Natural killer cell (primary cell): ENCODE measurements around the gene TCF21. TPM values are rescaled to one million over a fixed set of nuclear protein-coding genes. Genes with fewer than 3 reads are reported as not detected.

ENCODE experiments used
- ATAC-seq, 3 donors: fragments of 150-1000 bp in 2 of 3; fragments of 200-7000 bp in 1 of 3; cut with Tn5 transposase; 1 replicate in 1 of 3; 2 replicates in 2 of 3; pipeline ENCODE4 v1.10.0; 2021; ENCODE audit warnings: mild to moderate bottlenecking in 2 of 3, moderate library complexity in 2 of 3
- DNase-seq, 2 donors: peaks; one replicate each; pipeline versions ENCODE4 v3.0.0 to v3.0.0-alpha.2; 2013 to 2021; ENCODE audit warnings: mixed read lengths in 1 of 2
- H3K27ac ChIP-seq: one replicate; pipeline ENCODE4 v1.5.1; 2013; ENCODE audit warnings: mild to moderate bottlenecking, low read length
- H3K27me3 ChIP-seq: one replicate; pipeline ENCODE4 v1.6.1; 2013; ENCODE audit warnings: low read length; ENCODE audit not compliant: control insufficient read depth, insufficient read depth
- H3K36me3 ChIP-seq: one replicate; pipeline ENCODE4 v1.6.1; 2013; ENCODE audit warnings: low read length; ENCODE audit not compliant: control insufficient read depth, insufficient read depth
- H3K4me1 ChIP-seq: one replicate; pipeline ENCODE4 v1.6.1; 2013; ENCODE audit warnings: low read length; ENCODE audit not compliant: control insufficient read depth, insufficient read depth
- H3K4me3 ChIP-seq: one replicate; pipeline ENCODE4 v1.5.1; 2013; ENCODE audit warnings: low read length
- H3K9me3 ChIP-seq: one replicate; pipeline ENCODE4 v1.6.1; 2013; ENCODE audit warnings: low read length; ENCODE audit not compliant: control insufficient read depth, insufficient read depth
- H3K27ac Mint-ChIP-seq, 2 donors: one replicate each; pipeline ENCODE4 v1.8.0; 2022; ENCODE audit warnings: mild to moderate bottlenecking in 2 of 2, mixed read lengths in 2 of 2, moderate library complexity in 1 of 2
- H3K27me3 Mint-ChIP-seq, 2 donors: one replicate each; pipeline ENCODE4 v1.8.0; 2022; ENCODE audit warnings: low read depth in 2 of 2, mixed read lengths in 2 of 2
- H3K36me3 Mint-ChIP-seq: one replicate; pipeline ENCODE4 v1.8.0; 2022; ENCODE audit warnings: mixed read lengths
- H3K4me1 Mint-ChIP-seq, 2 donors: one replicate each; pipeline ENCODE4 v1.8.0; 2022; ENCODE audit warnings: mixed read lengths in 2 of 2
- H3K4me3 Mint-ChIP-seq: one replicate; pipeline ENCODE4 v1.8.0; 2022; ENCODE audit warnings: mild to moderate bottlenecking, moderate library complexity, mixed read lengths
- H3K9me3 Mint-ChIP-seq, 2 donors: one replicate each; pipeline ENCODE4 v1.8.0; 2022; ENCODE audit warnings: mixed read lengths in 2 of 2
- WGBS: methylation state at CpG from one replicate; pipeline ENCODE4 v1.1.7; 2013; ENCODE audit warnings: missing lambda C conversion rate; ENCODE audit not compliant: insufficient coverage; 5-methylcytosine and 5-hydroxymethylcytosine counted together
- intact Hi-C: fragments of 100-400 bp; cut with micrococcal nuclease; formaldehyde crosslinking; loops from one replicate; pipeline ENCODE4 v1.14.2; 2022
- total RNA-seq, 4 donors: library from RNA; stranded (reverse); fragments of 120-200 nt in 1 of 4; gene quantifications; one replicate each; pipeline versions ENCODE4 v1.2.3 to v1.2.4, GENCODE V29; 2013 to 2022
- TF ChIP-seq, protein P1 (sequence below): fragments of 200-600 bp; IDR thresholded peaks from one replicate; pipeline ENCODE4 v1.8.0; 2022; ENCODE audit warnings: antibody characterized with exemption

Gene TCF21
- total RNA-seq, 3 donors from 2014 or later (not counting 1 experiment from before 2014, with no cell fraction given): not detected

DNA sequence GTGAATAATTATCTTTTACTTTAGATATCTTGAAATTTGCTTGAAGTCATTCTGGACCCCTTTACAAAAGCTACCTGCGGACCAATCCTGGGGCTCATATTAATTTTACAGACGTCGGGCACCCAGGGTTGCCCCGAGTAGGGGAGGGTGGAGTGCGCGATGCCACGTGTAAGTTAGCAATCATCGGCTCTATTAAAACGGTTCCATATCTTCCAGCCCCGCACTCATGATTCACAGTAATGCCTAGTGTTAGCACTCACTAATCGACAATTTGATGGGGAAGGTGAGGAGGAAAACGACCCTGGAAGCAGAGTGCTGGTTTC, 34.9 kb upstream of the TCF21 start:
- TF ChIP-seq, protein P1, sequence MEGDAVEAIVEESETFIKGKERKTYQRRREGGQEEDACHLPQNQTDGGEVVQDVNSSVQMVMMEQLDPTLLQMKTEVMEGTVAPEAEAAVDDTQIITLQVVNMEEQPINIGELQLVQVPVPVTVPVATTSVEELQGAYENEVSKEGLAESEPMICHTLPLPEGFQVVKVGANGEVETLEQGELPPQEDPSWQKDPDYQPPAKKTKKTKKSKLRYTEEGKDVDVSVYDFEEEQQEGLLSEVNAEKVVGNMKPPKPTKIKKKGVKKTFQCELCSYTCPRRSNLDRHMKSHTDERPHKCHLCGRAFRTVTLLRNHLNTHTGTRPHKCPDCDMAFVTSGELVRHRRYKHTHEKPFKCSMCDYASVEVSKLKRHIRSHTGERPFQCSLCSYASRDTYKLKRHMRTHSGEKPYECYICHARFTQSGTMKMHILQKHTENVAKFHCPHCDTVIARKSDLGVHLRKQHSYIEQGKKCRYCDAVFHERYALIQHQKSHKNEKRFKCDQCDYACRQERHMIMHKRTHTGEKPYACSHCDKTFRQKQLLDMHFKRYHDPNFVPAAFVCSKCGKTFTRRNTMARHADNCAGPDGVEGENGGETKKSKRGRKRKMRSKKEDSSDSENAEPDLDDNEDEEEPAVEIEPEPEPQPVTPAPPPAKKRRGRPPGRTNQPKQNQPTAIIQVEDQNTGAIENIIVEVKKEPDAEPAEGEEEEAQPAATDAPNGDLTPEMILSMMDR: no peak
- Histone ChIP-seq H3K9me3 (no peaks in the 10 kb centered on the region), H3K36me3 (no peaks in the 10 kb centered on the region), H3K27ac (no peak overlapping the region), H3K4me3 (no peak overlapping the region), H3K4me1 (no peaks in the 10 kb centered on the region), H3K27me3 (peaks cover 29% of the 10 kb centered on the region)
- DNase-seq: no peak
- WGBS: 8% methylated on average over 5 of the region's 12 CpGs
- no peak for ATAC-seq
- Mint-ChIP-seq H3K27ac (no peak overlapping the region), H3K9me3 (peaks cover under 1 to 4% of the 10 kb centered on the region in 2 donors), H3K4me1 (no peaks in the 10 kb centered on the region), H3K36me3 (peaks cover 16% of the 10 kb centered on the region), H3K27me3 (peaks cover 36 to 63% of the 10 kb centered on the region in 2 donors), H3K4me3 (no peak overlapping the region)
- intact Hi-C loops: no loop called here

DNA sequence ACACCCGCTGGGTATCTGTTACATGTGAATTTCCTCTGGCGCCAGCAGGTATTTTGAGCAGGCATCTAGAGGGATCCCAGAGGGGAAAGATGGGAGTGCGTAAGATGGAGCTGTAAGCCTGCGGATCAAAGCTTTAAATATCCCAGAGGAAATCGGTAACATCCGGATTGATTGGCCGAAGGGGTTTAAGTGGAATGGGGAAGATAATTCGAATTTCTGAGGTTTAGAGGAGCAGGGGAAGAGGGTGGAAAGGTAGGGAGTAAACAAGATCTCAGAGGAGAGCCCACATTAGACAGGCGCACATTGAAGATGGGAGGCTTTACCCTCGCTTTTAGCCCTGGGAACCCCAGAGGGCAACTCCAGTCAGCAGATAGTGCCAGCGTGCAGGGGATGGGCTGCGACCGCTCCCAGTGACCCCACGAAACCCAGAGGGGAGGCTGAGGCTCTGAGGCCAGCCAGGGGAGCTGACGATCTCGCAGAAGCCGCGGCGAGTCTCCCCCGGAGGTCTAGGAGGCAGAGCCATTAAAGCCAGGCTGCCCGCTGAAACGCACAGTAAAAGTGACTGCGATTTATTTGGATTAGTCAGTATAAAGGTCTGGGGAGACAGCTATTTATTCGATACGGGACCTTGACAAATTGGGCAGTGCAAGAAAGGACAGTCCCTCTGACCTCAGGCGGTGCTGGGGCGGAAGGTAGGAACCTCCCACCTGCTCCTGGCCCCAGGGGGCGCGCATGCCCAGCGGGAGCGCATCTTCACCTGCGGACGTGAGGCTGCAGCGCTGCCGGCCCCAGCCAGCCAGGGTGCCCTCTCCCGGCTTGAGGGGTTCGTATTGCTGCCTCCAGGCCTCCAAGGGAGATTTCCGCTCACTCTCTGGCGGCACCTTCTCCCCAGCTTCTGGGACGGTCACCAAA, 34.3 kb upstream of the TCF21 start:
- no peaks in the 10 kb centered on the region for H3K9me3 ChIP-seq
- Mint-ChIP-seq H3K36me3 (peaks cover 16% of the 10 kb centered on the region), H3K4me1 (no peaks in the 10 kb centered on the region), H3K4me3 (no peak overlapping the region), H3K27me3 (peaks cover 36 to 63% of the 10 kb centered on the region in 2 donors), H3K9me3 (peaks cover 3 to 4% of the 10 kb centered on the region in 2 donors), H3K27ac (no peak overlapping the region)
- H3K4me1 ChIP-seq: no peaks in the 10 kb centered on the region
- peaks cover 29% of the 10 kb centered on the region for H3K27me3 ChIP-seq
- intact Hi-C loops: no loop called here
- ATAC-seq: no peak
- no peak overlapping the region for H3K27ac ChIP-seq
- WGBS: 7% methylated on average over 40 of the region's 40 CpGs
- TF ChIP-seq, protein P1: no peak
- no peak for DNase-seq
- H3K36me3 ChIP-seq: no peaks in the 10 kb centered on the region
- H3K4me3 ChIP-seq: no peak overlapping the region

DNA sequence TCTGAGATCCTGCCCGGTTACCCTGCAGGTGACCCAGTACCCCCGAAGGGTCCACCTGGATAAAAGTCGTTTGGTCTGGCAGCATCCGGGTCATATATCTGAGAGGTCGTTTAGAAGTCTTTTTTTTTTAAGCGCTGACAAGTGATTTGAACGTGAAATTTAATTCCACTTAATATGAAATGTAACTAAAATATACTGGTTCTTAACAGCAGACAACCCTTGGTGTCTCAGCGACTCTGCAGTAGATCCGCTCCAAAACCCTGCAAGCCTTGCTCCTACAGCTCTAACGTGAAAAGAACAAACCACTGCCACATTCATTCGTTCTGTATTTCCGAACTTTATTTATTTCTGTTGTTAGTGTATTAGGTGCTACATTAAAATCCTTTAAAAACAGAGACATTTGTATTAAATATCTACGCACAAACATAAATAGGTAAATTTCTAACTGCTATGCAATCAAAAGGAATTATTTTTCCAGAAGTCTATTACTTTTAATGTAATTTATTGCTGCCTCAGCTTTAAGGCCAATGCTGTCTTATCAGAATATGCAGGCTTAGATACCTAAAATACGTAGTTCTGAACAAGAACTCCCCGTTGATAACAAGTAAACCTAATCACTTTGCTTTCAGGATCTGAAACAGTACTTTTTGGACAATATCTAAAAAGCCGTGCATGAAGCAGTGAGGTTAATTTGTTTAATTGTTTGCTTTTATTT, 33.5 kb upstream of the TCF21 start:
- no peaks in the 10 kb centered on the region for H3K9me3 ChIP-seq
- H3K4me3 Mint-ChIP-seq: no peak overlapping the region
- peaks cover 27% of the 10 kb centered on the region for H3K27me3 ChIP-seq
- intact Hi-C loops: no loop called here
- H3K4me1 ChIP-seq: no peaks in the 10 kb centered on the region
- no peaks in the 10 kb centered on the region for H3K36me3 ChIP-seq
- H3K27ac ChIP-seq: no peak overlapping the region
- H3K36me3 Mint-ChIP-seq: peaks cover 16% of the 10 kb centered on the region
- no peak overlapping the region for H3K4me3 ChIP-seq
- DNase-seq (no peak), ATAC-seq (no peak)
- WGBS: 15% methylated on average over 7 of the region's 16 CpGs
- no peaks in the 10 kb centered on the region for H3K4me1 Mint-ChIP-seq
- no peak overlapping the region for H3K27ac Mint-ChIP-seq
- TF ChIP-seq, protein P1: no peak
- peaks cover 3 to 4% of the 10 kb centered on the region in 2 donors for H3K9me3 Mint-ChIP-seq
- peaks cover 36 to 60% of the 10 kb centered on the region in 2 donors for H3K27me3 Mint-ChIP-seq
